ENCODE data around the gene HMOX2. TPM values are rescaled to one million over a fixed set of nuclear protein-coding genes. Genes with fewer than 3 reads are reported as not detected.

Gene HMOX2
- total and polyA plus RNA-seq, 2 donors (not counting 3 experiments of a cell fraction or from before 2014, with no cell fraction given): 80.7 to 86.3 TPM

DNA sequence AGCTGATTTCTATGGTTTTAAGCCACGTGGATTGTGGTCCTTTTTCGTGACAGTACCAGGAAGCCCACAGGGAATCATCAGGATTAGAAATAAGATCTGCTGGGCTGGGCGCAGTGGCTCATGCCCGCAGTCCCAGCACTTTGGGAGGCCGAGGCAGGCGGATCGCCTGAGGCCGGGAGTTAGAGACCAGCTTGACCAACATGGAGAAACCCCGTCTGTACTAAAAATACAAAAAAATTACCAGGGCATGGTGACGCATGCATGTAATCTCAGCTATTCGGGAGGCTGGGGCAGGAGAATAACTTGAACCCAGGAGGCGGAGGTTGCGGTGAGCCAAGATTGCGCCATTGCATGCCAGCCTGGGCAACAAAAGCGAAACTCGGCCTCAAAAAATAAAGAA is 8.3 kb upstream of the HMOX2 start:
- H3K27ac ChIP-seq (ENCODE audit: insufficient read depth, low read depth, low read length): no peak overlapping the region
- dilution Hi-C loops (cut with MboI; ENCODE audit: extremely low pct_ligation_motif_present, low sequenced_read_pairs) (no loop called here), intact Hi-C loops (cut with micrococcal nuclease) (no loop called here)
- CTCF ChIA-PET: interaction anchor here (0.7 to 0.9 kb wide), 2 partner anchors 9 to 382 kb away, joined by 3 read pairs; partner anchors contain the start of gene HMOX2
- no peaks in the 10 kb centered on the region for H3K79me2 ChIP-seq (ENCODE audit: control insufficient read depth, insufficient read depth, low read length)
- no peak overlapping the region for H3K4me3 ChIP-seq (replicated peaks in 1 of 3; ENCODE audit: insufficient read depth in 1 of 3, low read depth in 1 of 3, low read length in 3 of 3)
- peaks cover 4 to 29% of the 10 kb centered on the region in 2 experiments for H3K36me3 ChIP-seq (ENCODE audit: control insufficient read depth in 2 of 2, extremely low read depth in 1 of 2, insufficient read depth in 2 of 2, low read length in 2 of 2)
- no peak overlapping the region for H3K9ac ChIP-seq (replicated peaks; ENCODE audit: extremely low read depth, insufficient read depth, low read length)
- no peak overlapping the region for H2AFZ ChIP-seq (ENCODE audit: low read depth, low read length)
- BruUV-seq (replicated peaks): no TSS peak
- H3K4me2 ChIP-seq (ENCODE audit: insufficient read depth, low read length): no peak overlapping the region
- no peaks in the 10 kb centered on the region for H4K20me1 ChIP-seq (replicated peaks; ENCODE audit: control insufficient read depth, extremely low read depth, insufficient read depth, low read length)
- POLR2A ChIA-PET: no interaction called here
- H3K9me3 ChIP-seq (replicated peaks; ENCODE audit: control insufficient read depth, insufficient read depth, low read length): no peaks in the 10 kb centered on the region
- H3K4me1 ChIP-seq (ENCODE audit: control insufficient read depth, extremely low read depth, insufficient read depth, low read length): no peaks in the 10 kb centered on the region
- TF ChIP-seq POLR2A (IDR thresholded peaks at IDR 0.05; ENCODE audit: low read depth, low read length): no peak
- DNase-seq (ENCODE audit: low read depth, low spot score): no peak
- H3K27me3 ChIP-seq (ENCODE audit: control insufficient read depth in 2 of 2, insufficient read depth in 2 of 2, low read length in 2 of 2): no peaks in the 10 kb centered on the region
- H3K9me1 ChIP-seq (replicated peaks; ENCODE audit: control insufficient read depth, extremely low read depth, insufficient read depth, low read length): no peaks in the 10 kb centered on the region
- no peak for FAIRE-seq

DNA sequence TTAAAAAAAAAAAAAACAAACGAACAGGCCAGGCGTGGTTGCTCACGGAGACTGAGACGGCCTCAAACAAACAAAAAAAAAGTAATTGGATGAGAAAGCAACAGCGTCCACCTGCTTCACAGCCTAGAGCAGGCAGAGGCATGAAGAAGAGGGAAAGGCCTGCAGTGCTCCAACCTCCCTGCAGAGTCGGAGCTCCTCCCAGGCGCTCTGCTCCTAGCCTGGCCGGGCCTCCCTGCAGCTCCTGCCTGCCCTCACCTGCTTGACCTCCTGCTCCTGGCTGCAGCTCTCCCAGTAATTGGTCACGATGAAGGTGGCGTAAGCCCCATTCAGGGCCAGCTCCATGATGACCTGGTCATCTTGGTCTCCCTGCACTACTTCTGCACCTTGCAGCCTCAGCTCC is 7.2 kb upstream of the HMOX2 start:
- FAIRE-seq (no peak), DNase-seq (ENCODE audit: low read depth, low spot score) (no peak)
- Histone ChIP-seq H3K36me3 (ENCODE audit: control insufficient read depth in 2 of 2, extremely low read depth in 1 of 2, insufficient read depth in 2 of 2, low read length in 2 of 2) (peaks cover 4 to 21% of the 10 kb centered on the region in 2 experiments), H3K9me3 (replicated peaks; ENCODE audit: control insufficient read depth, insufficient read depth, low read length) (no peaks in the 10 kb centered on the region), H3K27ac (ENCODE audit: insufficient read depth, low read depth, low read length) (no peak overlapping the region), H3K9me1 (replicated peaks; ENCODE audit: control insufficient read depth, extremely low read depth, insufficient read depth, low read length) (no peaks in the 10 kb centered on the region), H3K9ac (replicated peaks; ENCODE audit: extremely low read depth, insufficient read depth, low read length) (no peak overlapping the region), H3K4me2 (ENCODE audit: insufficient read depth, low read length) (no peak overlapping the region), H4K20me1 (replicated peaks; ENCODE audit: control insufficient read depth, extremely low read depth, insufficient read depth, low read length) (no peaks in the 10 kb centered on the region), H3K79me2 (ENCODE audit: control insufficient read depth, insufficient read depth, low read length) (peaks cover under 1% of the 10 kb centered on the region), H3K27me3 (ENCODE audit: control insufficient read depth in 2 of 2, insufficient read depth in 2 of 2, low read length in 2 of 2) (no peaks in the 10 kb centered on the region), H3K4me1 (ENCODE audit: control insufficient read depth, extremely low read depth, insufficient read depth, low read length) (peaks cover 3% of the 10 kb centered on the region), H3K4me3 (replicated peaks in 1 of 3; ENCODE audit: insufficient read depth in 1 of 3, low read depth in 1 of 3, low read length in 3 of 3) (no peak overlapping the region), H2AFZ (ENCODE audit: low read depth, low read length) (no peak overlapping the region)
- ChIA-PET POLR2A (no interaction called here), CTCF (interaction anchor here (0.7 to 1.2 kb wide), 2 partner anchors 80 to 221 kb away, joined by 3 read pairs; no protein-coding TSS in a partner anchor)
- dilution Hi-C loops (cut with MboI; ENCODE audit: extremely low pct_ligation_motif_present, low sequenced_read_pairs) (no loop called here), intact Hi-C loops (cut with micrococcal nuclease) (no loop called here)
- no TSS peak for BruUV-seq (replicated peaks)
- TF ChIP-seq MYC (IDR thresholded peaks at IDR 0.05; ENCODE audit: low read depth, low read length): no peak
- TF ChIP-seq, protein P1, sequence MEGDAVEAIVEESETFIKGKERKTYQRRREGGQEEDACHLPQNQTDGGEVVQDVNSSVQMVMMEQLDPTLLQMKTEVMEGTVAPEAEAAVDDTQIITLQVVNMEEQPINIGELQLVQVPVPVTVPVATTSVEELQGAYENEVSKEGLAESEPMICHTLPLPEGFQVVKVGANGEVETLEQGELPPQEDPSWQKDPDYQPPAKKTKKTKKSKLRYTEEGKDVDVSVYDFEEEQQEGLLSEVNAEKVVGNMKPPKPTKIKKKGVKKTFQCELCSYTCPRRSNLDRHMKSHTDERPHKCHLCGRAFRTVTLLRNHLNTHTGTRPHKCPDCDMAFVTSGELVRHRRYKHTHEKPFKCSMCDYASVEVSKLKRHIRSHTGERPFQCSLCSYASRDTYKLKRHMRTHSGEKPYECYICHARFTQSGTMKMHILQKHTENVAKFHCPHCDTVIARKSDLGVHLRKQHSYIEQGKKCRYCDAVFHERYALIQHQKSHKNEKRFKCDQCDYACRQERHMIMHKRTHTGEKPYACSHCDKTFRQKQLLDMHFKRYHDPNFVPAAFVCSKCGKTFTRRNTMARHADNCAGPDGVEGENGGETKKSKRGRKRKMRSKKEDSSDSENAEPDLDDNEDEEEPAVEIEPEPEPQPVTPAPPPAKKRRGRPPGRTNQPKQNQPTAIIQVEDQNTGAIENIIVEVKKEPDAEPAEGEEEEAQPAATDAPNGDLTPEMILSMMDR (IDR thresholded peaks at IDR 0.05; ENCODE audit: extremely low read depth in 1 of 2, insufficient read depth in 1 of 2, low read depth in 1 of 2, low read length in 2 of 2): no peak
- TF ChIP-seq GATA2 (IDR thresholded peaks at IDR 0.05; ENCODE audit: insufficient read depth, insufficient read length, low read depth, low read length): no peak
- TF ChIP-seq JUN (IDR thresholded peaks at IDR 0.05; ENCODE audit: borderline replicate concordance, insufficient read depth, insufficient read length, low read depth): no peak
- no peak for TF ChIP-seq POLR2AphosphoS5 (IDR thresholded peaks at IDR 0.05; ENCODE audit: insufficient read depth, low read depth, low read length)
- TF ChIP-seq POLR2A (IDR thresholded peaks at IDR 0.05; ENCODE audit: low read depth, low read length): no peak
- TF ChIP-seq EZH2 (IDR thresholded peaks at IDR 0.05; ENCODE audit: borderline replicate concordance, low read depth, low read length, severe bottlenecking): no peak
- TF ChIP-seq FOS (IDR thresholded peaks at IDR 0.05; ENCODE audit: borderline replicate concordance, insufficient read depth, low read length): no peak
- TF ChIP-seq, protein P2, sequence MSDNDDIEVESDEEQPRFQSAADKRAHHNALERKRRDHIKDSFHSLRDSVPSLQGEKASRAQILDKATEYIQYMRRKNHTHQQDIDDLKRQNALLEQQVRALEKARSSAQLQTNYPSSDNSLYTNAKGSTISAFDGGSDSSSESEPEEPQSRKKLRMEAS (IDR thresholded peaks at IDR 0.05; ENCODE audit: insufficient read depth, insufficient read length): no peak

All from endothelial cell of umbilical vein (primary cell).